ENCODE data around the gene NFIB. TPM values are rescaled to one million over a fixed set of nuclear protein-coding genes. Genes with fewer than 3 reads are reported as not detected.

NFIB gene
- total RNA-seq, 2 donors from 2014 or later: 47.0 to 65.9 TPM

GRCh38 chr9:14165376-14166035 is 148.4 kb downstream of the NFIB start:
- ATAC-seq: no peak
- intact Hi-C loops (cut with DNase I): no loop called here

GRCh38 chr9:14164908-14165307 is 149.0 kb downstream of the NFIB start:
- TF ChIP-seq CTCF (IDR thresholded peaks at IDR 0.05): no peak
- no peak for TF ChIP-seq POLR2A (IDR thresholded peaks at IDR 0.05)
- H3K36me3 ChIP-seq (replicated peaks in 1 of 2; ENCODE audit: insufficient read depth in 1 of 2, low read depth in 2 of 2): no peaks in the 10 kb centered on the region
- intact Hi-C loops (cut with DNase I): no loop called here

More at GRCh38 chr9:14165376-14166035, 148.4 kb downstream of the NFIB start:
- Histone ChIP-seq H3K27ac (no peak overlapping the region), H3K36me3 (replicated peaks in 1 of 2; ENCODE audit: insufficient read depth in 1 of 2, low read depth in 2 of 2) (no peaks in the 10 kb centered on the region), H3K4me1 (peaks cover 12% of the 10 kb centered on the region), H3K9me3 (no peaks in the 10 kb centered on the region), H3K27me3 (no peaks in the 10 kb centered on the region), H3K4me3 (no peak overlapping the region)
- 81 to 83% methylated on average over 4 of the region's 4 CpGs for WGBS, 2 donors
- no peak for TF ChIP-seq POLR2A (IDR thresholded peaks at IDR 0.05)
- TF ChIP-seq CTCF (IDR thresholded peaks at IDR 0.05): no peak
- no peak for DNase-seq

DNA sequence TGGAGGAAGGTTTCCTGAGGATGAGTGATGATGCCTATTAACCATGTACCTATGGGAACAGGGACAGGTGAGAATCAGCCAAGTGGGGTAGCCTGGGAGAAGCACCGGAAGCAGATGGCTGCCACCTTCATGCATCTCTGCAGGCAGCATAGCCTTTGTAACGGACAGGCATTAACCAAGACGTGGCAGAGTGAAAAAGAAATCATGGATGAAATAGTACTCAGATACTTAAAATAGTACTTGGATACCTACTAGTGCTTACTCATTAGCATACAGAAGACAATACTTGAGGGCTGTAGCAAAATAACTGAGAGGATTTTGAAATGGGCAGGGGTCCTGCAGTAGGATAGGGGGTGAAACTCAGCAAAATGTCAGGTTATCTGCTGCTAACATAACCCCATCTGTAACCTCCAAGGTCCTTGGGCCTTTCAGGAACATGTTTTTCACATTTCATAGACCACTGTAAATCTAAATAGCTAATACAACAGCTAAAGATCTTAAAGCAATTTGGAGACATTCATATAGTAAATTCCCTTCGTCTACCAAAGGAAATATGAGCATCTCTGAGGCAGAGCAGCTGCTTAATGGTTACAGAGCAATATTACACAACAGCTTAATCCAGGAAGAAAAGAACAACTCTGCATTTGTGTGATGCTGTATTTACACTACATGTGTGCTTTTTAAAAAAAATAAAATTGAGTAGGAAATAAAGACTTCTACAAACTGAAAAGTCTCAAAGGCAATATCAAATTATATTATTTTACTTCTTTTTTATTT is 154.3 kb downstream of the NFIB start:
- H3K9me3 ChIP-seq: no peaks in the 10 kb centered on the region
- H3K4me1 ChIP-seq: peaks cover 10% of the 10 kb centered on the region
- TF ChIP-seq POLR2A (IDR thresholded peaks at IDR 0.05) (no peak), CTCF (IDR thresholded peaks at IDR 0.05) (no peak)
- intact Hi-C loops (cut with DNase I): no loop called here
- H3K4me3 ChIP-seq: no peak overlapping the region
- ATAC-seq: no peak
- 84% methylated on average over 4 of the region's 4 CpGs for WGBS, 2 donors
- no peak for DNase-seq
- no peaks in the 10 kb centered on the region for H3K27me3 ChIP-seq
- H3K36me3 ChIP-seq (replicated peaks in 1 of 2; ENCODE audit: insufficient read depth in 1 of 2, low read depth in 2 of 2): no peaks in the 10 kb centered on the region
- H3K27ac ChIP-seq: no peak overlapping the region

More at GRCh38 chr9:14164908-14165307, 149.0 kb downstream of the NFIB start:
- Histone ChIP-seq H3K9me3 (no peaks in the 10 kb centered on the region), H3K4me1 (peaks cover 12% of the 10 kb centered on the region), H3K27ac (no peak overlapping the region), H3K4me3 (no peak overlapping the region), H3K27me3 (no peaks in the 10 kb centered on the region)
- DNase-seq: no peak
- ATAC-seq: no peak
- 84 to 92% methylated on average over 1 of the region's 1 CpG for WGBS, 2 donors

- no peaks in the 10 kb centered on the region for H3K36me3 ChIP-seq (replicated peaks in 1 of 2; ENCODE audit: insufficient read depth in 1 of 2, low read depth in 2 of 2)
- TF ChIP-seq POLR2A (IDR thresholded peaks at IDR 0.05): no peak
- TF ChIP-seq CTCF (IDR thresholded peaks at IDR 0.05): no peak
- H3K4me1 ChIP-seq: peaks cover 8% of the 10 kb centered on the region
- no peaks in the 10 kb centered on the region for H3K27me3 ChIP-seq
- no peak overlapping the region for H3K27ac ChIP-seq
- no peak for DNase-seq
- intact Hi-C loops (cut with DNase I): no loop called here
- H3K9me3 ChIP-seq: no peaks in the 10 kb centered on the region
- WGBS, 2 donors: 96 to 97% methylated on average over 1 of the region's 1 CpG
- ATAC-seq: no peak
- no peak overlapping the region for H3K4me3 ChIP-seq
These were observed 155.0 kb downstream of the NFIB start for GRCh38 chr9:14158916-14159315.

All from body of pancreas (tissue), 4 donors.